ENCODE measurements around the gene ALOXE3. TPM values are rescaled to one million over a fixed set of nuclear protein-coding genes. Genes with fewer than 3 reads are reported as not detected.

ALOXE3 gene
- total and polyA plus RNA-seq, 2 of the 8 experiments (the other 6 are each of a cell fraction or from before 2014, with no cell fraction given) = 0.26 TPM; not detected in 1

GRCh38 chr17:8120520-8121406, 2.4 kb upstream of the ALOXE3 start (continued):
- TF ChIP-seq, protein P1, sequence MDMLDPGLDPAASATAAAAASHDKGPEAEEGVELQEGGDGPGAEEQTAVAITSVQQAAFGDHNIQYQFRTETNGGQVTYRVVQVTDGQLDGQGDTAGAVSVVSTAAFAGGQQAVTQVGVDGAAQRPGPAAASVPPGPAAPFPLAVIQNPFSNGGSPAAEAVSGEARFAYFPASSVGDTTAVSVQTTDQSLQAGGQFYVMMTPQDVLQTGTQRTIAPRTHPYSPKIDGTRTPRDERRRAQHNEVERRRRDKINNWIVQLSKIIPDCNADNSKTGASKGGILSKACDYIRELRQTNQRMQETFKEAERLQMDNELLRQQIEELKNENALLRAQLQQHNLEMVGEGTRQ (IDR thresholded peaks at IDR 0.05; ENCODE audit: low read length) = no peak
- TF ChIP-seq CEBPB (IDR thresholded peaks at IDR 0.05; ENCODE audit: low read depth, low read length) (peak; percentile 92), SIN3A (conservative IDR thresholded peaks at IDR 0.05 in 1 of 2, IDR thresholded peaks at IDR 0.05 in 1 of 2; ENCODE audit: low read depth in 1 of 2, low read length in 2 of 2) (peak in 1 of 2 experiments; percentile 12; a peak in 2 of 4 replicates), CBX5 (IDR thresholded peaks at IDR 0.05; ENCODE audit: low read depth, low read length) (no peak), TCF12 (IDR thresholded peaks at IDR 0.05; ENCODE audit: low read depth, low read length) (no peak), RFX5 (IDR thresholded peaks at IDR 0.05; ENCODE audit: borderline replicate concordance, low read depth, low read length) (no peak), EP300 (IDR thresholded peaks at IDR 0.05; ENCODE audit: borderline replicate concordance in 1 of 2, low read depth in 2 of 2, low read length in 2 of 2) (no peak; a peak in 1 of 3 replicates), RXRA (IDR thresholded peaks at IDR 0.05; ENCODE audit: insufficient read depth, low read depth, low read length) (no peak), CTBP2 (IDR thresholded peaks at IDR 0.05; ENCODE audit: borderline replicate concordance, insufficient read depth, insufficient read length, low read length) (no peak), SIRT6 (IDR thresholded peaks at IDR 0.05; ENCODE audit: low read length) (no peak), HDAC6 (IDR thresholded peaks at IDR 0.05; ENCODE audit: low read depth, low read length) (no peak), RBBP5 (IDR thresholded peaks at IDR 0.05; ENCODE audit: borderline replicate concordance, low read depth, low read length) (peak; percentile 98; the same call in 1 of the 2 replicates), TEAD4 (IDR thresholded peaks at IDR 0.05; ENCODE audit: low read depth, low read length) (peak; percentile 87), EGR1 (IDR thresholded peaks at IDR 0.05; ENCODE audit: borderline replicate concordance, low read depth, low read length) (no peak), ASH2L (IDR thresholded peaks at IDR 0.05; ENCODE audit: low read length) (peak; percentile 98), SP4 (IDR thresholded peaks at IDR 0.05; ENCODE audit: low read length) (no peak), KDM4A (IDR thresholded peaks at IDR 0.05; ENCODE audit: low read depth, low read length, severe bottlenecking) (peak; percentile 76), CREB1 (IDR thresholded peaks at IDR 0.05) (peak; percentile 60; the same call in 1 of the 2 replicates), KDM1A (IDR thresholded peaks at IDR 0.05; ENCODE audit: borderline replicate concordance, low read length) (peak; percentile 17; the same call in 1 of the 2 replicates), POU5F1 (IDR thresholded peaks at IDR 0.05; ENCODE audit: low read depth, low read length) (0 out of 2 replicates have a peak, but pooled peaks have one; percentile 57), GTF2F1 (IDR thresholded peaks at IDR 0.05; ENCODE audit: borderline replicate concordance, low read depth, low read length) (no peak)
- TF ChIP-seq, protein P2, sequence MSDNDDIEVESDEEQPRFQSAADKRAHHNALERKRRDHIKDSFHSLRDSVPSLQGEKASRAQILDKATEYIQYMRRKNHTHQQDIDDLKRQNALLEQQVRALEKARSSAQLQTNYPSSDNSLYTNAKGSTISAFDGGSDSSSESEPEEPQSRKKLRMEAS (IDR thresholded peaks at IDR 0.05) = peak; percentile 48; the same call in 1 of the 2 replicates

Data from H1 (cell line).